Activated CD8-positive, alpha-beta memory T cell treated with anti-CD3 and anti-CD28 coated beads for 48 hours (primary cell): ENCODE measurements around the gene DSCAM.
"Not testable (repeated sequence)": the region's sequence is repeated elsewhere in the genome, so short reads cannot be mapped to it uniquely, and the experiment has no call there.

ENCODE experiments used
- DNase-seq, 3 experiments: peaks; one replicate each; pipeline ENCODE4 v3.0.0-alpha.2; 2020; ENCODE audit warnings: low read depth in 2 of 3, low spot score in 2 of 3

Gene DSCAM

GRCh38 chr21:40331804-40332203 lies 515.2 kb downstream of the DSCAM start:
- DNase-seq, result no peak

- no peak for DNase-seq
These were observed 515.8 kb downstream of the DSCAM start for GRCh38 chr21:40331172-40331571.

GRCh38 chr21:40324389-40324788 lies 522.6 kb downstream of the DSCAM start:
- no peak for DNase-seq

- not testable (repeated sequence) for DNase-seq
These were observed 526.2 kb downstream of the DSCAM start for GRCh38 chr21:40320718-40321117.

GRCh38 chr21:40318371-40318770 lies 528.6 kb downstream of the DSCAM start:
- no peak for DNase-seq

- no peak for DNase-seq
These were observed 530.9 kb downstream of the DSCAM start for GRCh38 chr21:40316104-40316503.

GRCh38 chr21:40315626-40316025 lies 531.3 kb downstream of the DSCAM start:
- no peak for DNase-seq

GRCh38 chr21:40313260-40313659 lies 533.7 kb downstream of the DSCAM start:
- no peak for DNase-seq

- DNase-seq, result no peak
These were observed 546.7 kb downstream of the DSCAM start for GRCh38 chr21:40300300-40300699.

- DNase-seq, result no peak
These were observed 547.5 kb downstream of the DSCAM start for GRCh38 chr21:40299451-40299850.

GRCh38 chr21:40294345-40294744 lies 552.6 kb downstream of the DSCAM start:
- no peak for DNase-seq

GRCh38 chr21:40291560-40291959 lies 555.4 kb downstream of the DSCAM start:
- DNase-seq, result no peak

GRCh38 chr21:40284409-40284808 lies 562.5 kb downstream of the DSCAM start:
- DNase-seq, result no peak

- DNase-seq, result no peak
These were observed 563.8 kb downstream of the DSCAM start for GRCh38 chr21:40282912-40283886.

GRCh38 chr21:40278345-40278744 lies 568.6 kb downstream of the DSCAM start:
- no peak for DNase-seq

- no peak for DNase-seq
These were observed 571.0 kb downstream of the DSCAM start for GRCh38 chr21:40276001-40276400.

- no peak for DNase-seq
These were observed 574.9 kb downstream of the DSCAM start for GRCh38 chr21:40272037-40272436.

GRCh38 chr21:40271164-40271563 lies 575.8 kb downstream of the DSCAM start:
- no peak for DNase-seq

GRCh38 chr21:40270047-40270446 lies 576.9 kb downstream of the DSCAM start:
- no peak for DNase-seq

GRCh38 chr21:40269239-40269638 lies 577.7 kb downstream of the DSCAM start:
- no peak for DNase-seq

- not testable (repeated sequence) for DNase-seq
These were observed 588.5 kb downstream of the DSCAM start for GRCh38 chr21:40258456-40258855.

GRCh38 chr21:40257342-40257741 lies 589.6 kb downstream of the DSCAM start:
- no peak for DNase-seq
